Measurements from ENCODE around the gene PER1.

DNA sequence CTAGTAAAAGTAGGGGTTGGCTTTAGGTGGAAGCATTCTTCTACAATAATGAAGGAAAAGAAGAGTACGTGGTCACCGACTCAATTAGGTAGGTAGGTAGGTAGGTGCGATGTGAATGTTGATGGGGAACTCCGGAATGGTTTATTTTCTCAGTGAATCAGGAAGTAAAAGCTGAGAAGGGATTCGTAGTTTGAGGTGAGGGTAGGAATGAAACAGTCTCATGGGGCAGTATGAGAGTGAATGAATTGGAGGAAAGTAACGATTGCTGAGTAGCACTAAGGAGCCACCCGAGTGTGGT lies 13.9 kb downstream of the PER1 start:
- TF ChIP-seq, protein P1, sequence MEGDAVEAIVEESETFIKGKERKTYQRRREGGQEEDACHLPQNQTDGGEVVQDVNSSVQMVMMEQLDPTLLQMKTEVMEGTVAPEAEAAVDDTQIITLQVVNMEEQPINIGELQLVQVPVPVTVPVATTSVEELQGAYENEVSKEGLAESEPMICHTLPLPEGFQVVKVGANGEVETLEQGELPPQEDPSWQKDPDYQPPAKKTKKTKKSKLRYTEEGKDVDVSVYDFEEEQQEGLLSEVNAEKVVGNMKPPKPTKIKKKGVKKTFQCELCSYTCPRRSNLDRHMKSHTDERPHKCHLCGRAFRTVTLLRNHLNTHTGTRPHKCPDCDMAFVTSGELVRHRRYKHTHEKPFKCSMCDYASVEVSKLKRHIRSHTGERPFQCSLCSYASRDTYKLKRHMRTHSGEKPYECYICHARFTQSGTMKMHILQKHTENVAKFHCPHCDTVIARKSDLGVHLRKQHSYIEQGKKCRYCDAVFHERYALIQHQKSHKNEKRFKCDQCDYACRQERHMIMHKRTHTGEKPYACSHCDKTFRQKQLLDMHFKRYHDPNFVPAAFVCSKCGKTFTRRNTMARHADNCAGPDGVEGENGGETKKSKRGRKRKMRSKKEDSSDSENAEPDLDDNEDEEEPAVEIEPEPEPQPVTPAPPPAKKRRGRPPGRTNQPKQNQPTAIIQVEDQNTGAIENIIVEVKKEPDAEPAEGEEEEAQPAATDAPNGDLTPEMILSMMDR (IDR thresholded peaks at IDR 0.05) = no peak
- TF ChIP-seq POLR2A (IDR thresholded peaks at IDR 0.05) = no peak
